H1 (cell line): ENCODE data around the gene TCF7L1. TPM values are rescaled to one million over a fixed set of nuclear protein-coding genes. Genes with fewer than 3 reads are reported as not detected.

ENCODE experiments used
- CREB1 ChIP-seq: IDR thresholded peaks from 2 replicates; pipeline ENCODE4 v1.6.1; 2012; ENCODE audit warnings: inconsistent platforms
- EZH2 ChIP-seq: fragments of 200-600 bp; sonication (generic); IDR thresholded peaks from 2 replicates; pipeline ENCODE4 v1.7.1; 2012; ENCODE audit warnings: low read depth, mild to moderate bottlenecking, moderate library complexity, low read length, inconsistent platforms; ENCODE audit not compliant: severe bottlenecking
- HDAC6 ChIP-seq: IDR thresholded peaks from one replicate; pipeline ENCODE4 v1.7.1; 2012; ENCODE audit warnings: low read depth, mild to moderate bottlenecking, inconsistent platforms, low read length, moderate library complexity
- SP2 ChIP-seq: IDR thresholded peaks from 2 replicates; pipeline ENCODE4 v1.6.1; 2012; ENCODE audit warnings: mild to moderate bottlenecking, low read length, inconsistent platforms
- TCF12 ChIP-seq: IDR thresholded peaks from 2 replicates; pipeline ENCODE4 v1.6.1; 2011; ENCODE audit warnings: low read depth, mild to moderate bottlenecking, low read length
- ZNF274 ChIP-seq: IDR thresholded peaks from 2 replicates; pipeline ENCODE4 v1.7.0; 2012; ENCODE audit warnings: low read length, borderline replicate concordance; ENCODE audit errors: extremely low read depth
- polyA plus RNA-seq, 7 experiments: library from polyadenylated mRNA; depleted of rRNA in 3 of 7; stranded (reverse) in 5 of 7; unstranded in 2 of 7; fragments of >200 nt in 5 of 7; fragments of 200-250 nt in 2 of 7; gene quantifications; 1 replicate in 5 of 7; 2 replicates in 1 of 7; 4 replicates in 1 of 7; pipeline versions ENCODE4 v1.2.1 to v1.2.3, GENCODE V29; 2011 to 2013; ENCODE audit warnings: missing spikeins in 2 of 7, mixed read lengths in 2 of 7
- total RNA-seq: library from RNA; stranded (reverse); fragmentation: NEBNext Ultra II Directional; extraction: Animal tissue kit (Norgen Biotek cat#: 25700); gene quantifications from 2 replicates; pipeline ENCODE4 v1.2.1, GENCODE V29; 2021
- TF ChIP-seq, protein P1 (sequence below): IDR thresholded peaks from 2 replicates; pipeline ENCODE4 v1.6.1; 2012; ENCODE audit warnings: inconsistent platforms

TCF7L1 gene
- total and polyA plus RNA-seq, 2 of the 8 experiments (the other 6 are each of a cell fraction or from before 2014, with no cell fraction given), result 27.5 to 108 TPM

- TF ChIP-seq, protein P1, sequence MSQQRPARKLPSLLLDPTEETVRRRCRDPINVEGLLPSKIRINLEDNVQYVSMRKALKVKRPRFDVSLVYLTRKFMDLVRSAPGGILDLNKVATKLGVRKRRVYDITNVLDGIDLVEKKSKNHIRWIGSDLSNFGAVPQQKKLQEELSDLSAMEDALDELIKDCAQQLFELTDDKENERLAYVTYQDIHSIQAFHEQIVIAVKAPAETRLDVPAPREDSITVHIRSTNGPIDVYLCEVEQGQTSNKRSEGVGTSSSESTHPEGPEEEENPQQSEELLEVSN, result no peak
- TF ChIP-seq SP2 (no peak), EZH2 (no peak), TCF12 (no peak), HDAC6 (no peak), CREB1 (no peak), ZNF274 (no peak)
Measured at GRCh38 chr2:85245891-85246290, 112.7 kb downstream of the TCF7L1 start (continued).
